Measurements from ENCODE around the gene NPR2.
A peak's percentile ranks its signal among the peaks of the same experiment; 100 is the strongest.

The NPR2 gene

GRCh38 chr9:35757226-35757891 lies 34.0 kb upstream of the NPR2 start (continued):
- TF ChIP-seq BACH2 (CRISPR knock-in tag; IDR thresholded peaks at IDR 0.05; ENCODE audit: borderline replicate concordance) = no peak
- TF ChIP-seq ISL1 (CRISPR knock-in tag; IDR thresholded peaks at IDR 0.05) = no peak
- no peak for TF ChIP-seq ZNF565 (CRISPR knock-in tag; conservative IDR thresholded peaks at IDR 0.05; ENCODE audit: low read depth)
- no peak for TF ChIP-seq TSHZ2 (CRISPR knock-in tag; IDR thresholded peaks at IDR 0.05)
- no peak for TF ChIP-seq CSDC2 (CRISPR knock-in tag; IDR thresholded peaks at IDR 0.05)

GRCh38 chr9:35757892-35758275 lies 33.5 kb upstream of the NPR2 start:
- ATAC-seq = no peak
- TF ChIP-seq ZFP30 (CRISPR knock-in tag; IDR thresholded peaks at IDR 0.05) (peak; percentile 59; the same call in 1 of the 2 replicates), SNAI2 (CRISPR knock-in tag; IDR thresholded peaks at IDR 0.05) (no peak)

- TF ChIP-seq SNAI2 (CRISPR knock-in tag; IDR thresholded peaks at IDR 0.05) (no peak), ZNF70 (CRISPR knock-in tag; IDR thresholded peaks at IDR 0.05) (no peak), ZNF565 (CRISPR knock-in tag; conservative IDR thresholded peaks at IDR 0.05; ENCODE audit: low read depth) (no peak), TSHZ2 (CRISPR knock-in tag; IDR thresholded peaks at IDR 0.05) (no peak), ZNF8 (CRISPR knock-in tag; IDR thresholded peaks at IDR 0.05) (no peak), TOX (CRISPR knock-in tag; IDR thresholded peaks at IDR 0.05; ENCODE audit: borderline replicate concordance) (no peak), PATZ1 (CRISPR knock-in tag; IDR thresholded peaks at IDR 0.05; ENCODE audit: borderline replicate concordance) (no peak), TCF4 (CRISPR knock-in tag; IDR thresholded peaks at IDR 0.05; ENCODE audit: borderline replicate concordance) (no peak), CREB5 (CRISPR knock-in tag; IDR thresholded peaks at IDR 0.05; ENCODE audit: low read depth) (no peak)
- no peak for ATAC-seq
Measured at GRCh38 chr9:35758475-35759050, 32.8 kb upstream of the NPR2 start.

- no peak for ATAC-seq
- TF ChIP-seq ZNF8 (CRISPR knock-in tag; IDR thresholded peaks at IDR 0.05) (no peak), ZNF70 (CRISPR knock-in tag; IDR thresholded peaks at IDR 0.05) (no peak), CSDC2 (CRISPR knock-in tag; IDR thresholded peaks at IDR 0.05) (no peak), TOX (CRISPR knock-in tag; IDR thresholded peaks at IDR 0.05; ENCODE audit: borderline replicate concordance) (no peak), TCF4 (CRISPR knock-in tag; IDR thresholded peaks at IDR 0.05; ENCODE audit: borderline replicate concordance) (no peak), OSR1 (CRISPR knock-in tag; IDR thresholded peaks at IDR 0.05) (no peak), RARB (CRISPR knock-in tag; IDR thresholded peaks at IDR 0.05) (no peak), PATZ1 (CRISPR knock-in tag; IDR thresholded peaks at IDR 0.05; ENCODE audit: borderline replicate concordance) (no peak), ZFP3 (CRISPR knock-in tag; IDR thresholded peaks at IDR 0.05) (no peak)
Measured at GRCh38 chr9:35759795-35760194, 31.6 kb upstream of the NPR2 start.
